ENCODE data around the gene RBM47. TPM values are rescaled to one million over a fixed set of nuclear protein-coding genes. Genes with fewer than 3 reads are reported as not detected.
"Not testable (repeated sequence)": the region's sequence is repeated elsewhere in the genome, so short reads cannot be mapped to it uniquely, and the experiment has no call there.

RBM47 gene
- total RNA-seq, 1 donor from 2014 or later, result 143 TPM

DNA sequence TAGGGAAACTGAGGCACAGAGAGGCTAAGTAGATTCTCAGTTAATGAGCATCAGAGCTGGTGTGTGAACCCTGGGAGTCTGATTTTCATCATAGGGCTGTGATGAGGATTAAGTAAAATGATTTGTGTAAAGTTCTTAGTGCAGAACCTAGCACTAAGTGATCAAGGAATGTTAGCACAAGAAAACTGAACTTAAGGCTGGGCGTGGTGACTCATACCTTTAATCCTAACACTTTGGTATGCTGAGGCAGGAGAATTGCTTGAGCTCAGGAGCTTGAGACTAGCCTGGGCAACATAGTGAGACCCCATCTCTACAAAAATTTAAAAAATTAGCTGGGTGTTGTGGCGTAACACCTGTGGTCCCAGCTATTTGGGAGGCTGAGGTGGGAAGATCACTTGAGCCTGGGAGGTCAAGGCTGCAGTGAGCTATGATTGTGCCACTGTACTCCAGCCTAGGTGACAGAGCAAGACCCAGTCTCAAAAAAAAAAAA, 183.4 kb downstream of the RBM47 start:
- DNase-seq (ENCODE audit: low spot score), result not testable (repeated sequence)

GRCh38 chr4:40445671-40446070, 184.0 kb downstream of the RBM47 start:
- no peak for DNase-seq (ENCODE audit: low spot score)

GRCh38 chr4:40441430-40441829, 188.2 kb downstream of the RBM47 start:
- no peak for DNase-seq (ENCODE audit: low spot score)

DNA sequence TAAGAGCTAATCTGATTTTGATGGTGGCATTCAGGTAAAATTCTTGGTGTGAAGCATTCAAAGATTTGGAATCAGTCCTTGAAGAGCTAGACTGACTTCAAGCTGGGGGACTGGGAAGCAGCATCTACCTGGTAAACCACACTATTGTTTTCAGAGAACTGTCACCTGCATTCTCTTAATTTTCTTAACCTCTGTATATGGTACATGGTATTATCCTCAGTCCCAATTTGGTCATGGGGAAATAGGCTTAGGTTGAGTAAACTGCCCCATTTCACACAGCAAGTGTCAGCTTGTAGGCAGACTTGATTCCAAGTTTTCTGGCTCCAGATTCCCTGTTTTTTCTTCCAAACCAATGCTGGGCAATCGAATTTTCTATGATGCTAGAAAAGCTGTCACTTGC, 190.1 kb downstream of the RBM47 start:
- no peak for DNase-seq (ENCODE audit: low spot score)

GRCh38 chr4:40438384-40439026, 191.2 kb downstream of the RBM47 start:
- DNase-seq (ENCODE audit: low spot score), result no peak

- DNase-seq (ENCODE audit: low spot score), result no peak
These were observed 191.8 kb downstream of the RBM47 start for GRCh38 chr4:40437741-40438383.

- not testable (repeated sequence) for DNase-seq (ENCODE audit: low spot score)
These were observed 194.4 kb downstream of the RBM47 start for GRCh38 chr4:40435306-40435705.

- DNase-seq (ENCODE audit: low spot score), result no peak
These were observed 195.5 kb downstream of the RBM47 start for GRCh38 chr4:40434126-40434687.

GRCh38 chr4:40432504-40432903, 197.2 kb downstream of the RBM47 start:
- DNase-seq (ENCODE audit: low spot score), result no peak

GRCh38 chr4:40427871-40428270, 201.8 kb downstream of the RBM47 start:
- DNase-seq (ENCODE audit: low spot score), result not testable (repeated sequence)

GRCh38 chr4:40427128-40427527, 202.5 kb downstream of the RBM47 start:
- no peak for DNase-seq (ENCODE audit: low spot score)

- DNase-seq (ENCODE audit: low spot score), result no peak
These were observed 203.7 kb downstream of the RBM47 start for GRCh38 chr4:40425799-40426574.

DNA sequence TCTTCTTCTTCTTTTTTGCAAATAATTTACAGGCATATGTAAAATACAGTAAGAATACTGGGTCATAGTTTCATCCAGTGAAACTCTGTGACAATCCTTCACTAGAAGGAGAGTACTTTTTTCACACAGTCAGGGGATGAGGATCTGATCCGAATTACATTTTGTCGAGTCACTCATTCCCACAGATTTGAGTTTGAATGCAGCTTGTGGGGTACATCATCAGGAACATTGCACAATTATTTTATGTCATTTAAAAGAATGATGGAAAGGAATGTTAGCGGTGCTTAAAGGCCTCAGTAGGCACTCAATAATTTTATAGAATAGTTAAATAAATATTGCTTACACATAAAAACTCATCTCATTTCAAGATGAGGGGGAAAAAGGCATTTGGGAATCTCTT, 205.9 kb downstream of the RBM47 start:
- no peak for DNase-seq (ENCODE audit: low spot score)

- DNase-seq (ENCODE audit: low spot score), result no peak
These were observed 207.6 kb downstream of the RBM47 start for GRCh38 chr4:40421839-40422708.

DNA sequence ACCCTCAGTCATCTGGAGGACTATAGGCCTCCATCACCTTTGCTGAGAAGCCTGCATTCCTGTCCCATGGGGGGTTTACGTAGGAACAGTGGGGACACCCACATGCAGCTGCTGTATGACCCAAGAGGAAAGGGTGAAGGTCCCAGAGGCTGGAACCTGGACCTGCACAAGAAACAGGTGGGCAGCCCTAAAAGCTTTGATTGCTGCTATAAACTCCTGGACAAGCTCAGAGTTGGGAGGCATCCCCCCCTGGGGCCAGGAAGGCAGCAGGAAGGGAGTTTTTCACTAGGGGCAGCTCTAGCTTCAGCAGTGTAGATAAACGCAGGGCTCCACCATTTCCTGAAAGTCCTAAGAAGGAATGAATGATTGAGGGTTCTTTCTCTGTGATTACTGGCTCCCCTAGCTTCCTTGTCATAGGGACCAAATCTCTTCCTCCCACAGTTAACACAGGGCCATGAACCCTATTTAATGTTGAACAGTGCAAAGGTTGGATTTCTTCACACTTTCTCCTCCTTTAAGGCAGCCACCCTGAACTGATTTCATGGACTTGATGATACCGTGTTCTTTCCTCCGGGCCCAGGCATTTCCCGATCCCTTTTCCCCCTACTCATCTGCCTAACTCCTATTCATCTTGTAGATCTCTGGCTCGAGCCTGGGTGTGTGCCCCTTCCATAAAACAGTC, 210.3 kb downstream of the RBM47 start:
- DNase-seq (ENCODE audit: low spot score), result no peak

DNA sequence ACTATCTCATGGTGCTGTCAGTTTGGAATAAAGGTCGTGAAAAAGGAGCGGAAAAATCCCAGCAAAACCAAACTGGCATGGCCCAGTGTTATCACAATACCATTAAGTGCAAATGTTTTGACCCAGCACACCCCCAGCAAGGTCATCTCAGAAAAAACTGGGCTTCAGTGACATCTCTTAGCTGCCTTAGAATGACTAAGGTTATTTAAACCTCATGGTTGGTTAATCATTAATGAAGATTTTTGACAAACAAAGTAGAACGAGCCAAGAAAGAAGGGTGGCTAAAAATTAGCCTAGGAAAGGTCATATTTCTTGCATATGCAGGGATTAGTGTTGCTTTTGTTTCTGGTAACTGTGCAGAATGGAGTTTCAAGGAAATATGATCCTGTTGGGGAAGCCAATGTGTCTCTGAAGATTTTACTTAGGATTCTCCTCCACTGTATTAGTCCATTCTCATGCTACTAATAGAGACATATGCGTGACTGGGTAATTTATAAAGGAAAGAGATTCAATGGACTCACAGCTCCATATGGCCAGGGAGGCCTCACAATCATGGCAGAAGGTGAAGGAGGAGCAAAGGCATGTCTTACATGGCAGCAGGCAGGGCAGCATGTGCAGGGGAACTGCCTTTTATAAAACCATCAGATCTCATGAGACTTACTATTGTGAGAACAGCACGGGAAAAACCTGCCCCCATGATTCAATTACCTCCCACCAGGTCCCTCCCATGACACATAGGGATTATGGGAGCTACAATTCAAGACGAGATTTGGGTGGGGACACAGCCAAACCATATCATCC, 211.0 kb downstream of the RBM47 start:
- DNase-seq (ENCODE audit: low spot score), result peak; percentile 54

DNA sequence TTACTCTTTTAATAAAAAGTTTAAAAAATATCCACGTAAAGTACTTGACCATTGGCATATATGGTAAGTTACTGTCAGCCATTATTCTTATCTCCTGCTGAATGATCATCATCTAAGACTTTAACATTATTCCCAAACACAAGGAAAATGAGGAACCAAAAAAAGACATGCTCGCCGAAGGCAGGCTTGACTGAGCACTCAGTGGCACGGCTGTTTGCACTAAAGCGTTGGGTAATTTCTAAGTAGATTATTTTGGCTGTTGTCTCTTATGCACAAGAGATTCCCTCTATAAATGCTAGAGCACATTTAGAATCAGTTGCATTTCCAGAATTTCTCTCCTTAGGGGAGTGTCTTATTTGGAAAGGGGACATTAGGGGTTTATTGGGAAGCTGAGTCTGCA, 211.7 kb downstream of the RBM47 start:
- no peak for DNase-seq (ENCODE audit: low spot score)

DNA sequence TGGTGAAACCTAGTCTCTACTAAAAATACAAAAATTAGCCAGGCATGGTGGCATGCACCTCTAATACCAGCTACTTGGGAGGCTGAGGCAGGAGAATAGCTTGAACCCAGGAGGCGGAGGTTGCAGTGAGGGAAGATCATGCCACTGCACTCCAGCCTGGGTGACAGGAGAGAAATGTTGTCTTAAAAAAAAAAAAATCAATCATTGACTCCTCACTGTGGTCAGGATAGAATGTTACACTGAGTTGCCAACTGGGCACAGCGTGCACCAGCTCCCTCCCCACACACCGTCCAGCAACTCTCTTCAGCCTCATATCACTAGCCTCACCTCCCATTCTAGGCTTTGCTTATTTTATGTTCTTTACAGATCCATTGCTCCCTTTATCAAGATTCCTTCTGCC, 215.0 kb downstream of the RBM47 start:
- no peak for DNase-seq (ENCODE audit: low spot score)

- DNase-seq (ENCODE audit: low spot score), result no peak
These were observed 216.5 kb downstream of the RBM47 start for GRCh38 chr4:40412866-40413795.

Data from mucosa of gallbladder (tissue), 1 donor.